HG02981 (cell line): ENCODE data around the gene DPEP1.

Experiments used
- ATAC-seq: cut with Tn5 transposase; IDR thresholded peaks from one replicate; pipeline ENCODE4 v1.9.1; 2021; ENCODE audit warnings: mild to moderate bottlenecking, moderate library complexity; ENCODE audit not compliant: unreplicated experiment

The DPEP1 gene

GRCh38 chr16:89678258-89678657 lies 64.8 kb downstream of the DPEP1 start:
- ATAC-seq, result no peak

- no peak for ATAC-seq
These were observed 72.5 kb downstream of the DPEP1 start for GRCh38 chr16:89685916-89686315.

- peak; percentile 69 for ATAC-seq
These were observed 73.2 kb downstream of the DPEP1 start, which contains the start of gene CDK10 for GRCh38 chr16:89686520-89687091. CDK10 (plus strand) TSS chr16:89686689; CDS start chr16:89686711, 22 bp downstream.

GRCh38 chr16:89687092-89687940 lies 73.9 kb downstream of the DPEP1 start:
- ATAC-seq, result peak; percentile 52
